HUDEP-2 (cell line): ENCODE data around the gene HAAO.
"Not testable (repeated sequence)": the region's sequence is repeated elsewhere in the genome, so short reads cannot be mapped to it uniquely, and the experiment has no call there.

ENCODE experiments used
- DNase-seq, 76 experiments: peaks; one replicate each; lab custom pipeline; 2025; ENCODE audit not compliant: unreplicated experiment in 76 of 76; lab: John Stamatoyannopoulos, UW

HAAO gene

GRCh38 chr2:42792583-42793333 is at the start of gene HAAO:
TSS of gene HAAO (minus strand) at chr2:42792583. CDS start at chr2:42792536, 47 bp downstream.
- no peak for DNase-seq

- DNase-seq: no peak
These were observed 49.0 kb upstream of the HAAO start for GRCh38 chr2:42841344-42841743.

DNA sequence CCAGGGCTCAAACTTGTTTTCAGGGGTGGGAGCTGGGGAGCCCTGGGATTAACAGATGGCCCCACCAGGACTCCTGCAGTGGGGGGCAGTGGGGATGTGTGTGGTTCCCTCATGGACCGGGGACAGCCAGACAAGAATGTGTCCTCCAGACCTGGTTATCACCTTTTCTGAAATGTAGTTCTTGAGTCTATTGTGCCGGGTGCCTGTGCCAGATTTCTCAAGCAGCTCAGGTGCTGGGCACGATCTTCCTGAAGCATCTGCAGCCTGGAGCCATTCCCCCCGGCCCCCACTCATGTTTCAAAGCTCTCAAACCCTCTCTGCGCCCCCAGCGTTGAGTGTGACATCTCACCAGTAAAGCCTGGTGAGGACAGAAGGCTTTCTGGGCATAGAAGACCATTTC is 48.4 kb upstream of the HAAO start:
- DNase-seq: no peak

- DNase-seq: no peak
These were observed 47.6 kb upstream of the HAAO start for GRCh38 chr2:42839809-42840501.

GRCh38 chr2:42838133-42838532 is 45.8 kb upstream of the HAAO start:
- DNase-seq: no peak

GRCh38 chr2:42835577-42836371 is 43.4 kb upstream of the HAAO start:
- DNase-seq: no peak

GRCh38 chr2:42834161-42834560 is 41.8 kb upstream of the HAAO start:
- no peak for DNase-seq

DNA sequence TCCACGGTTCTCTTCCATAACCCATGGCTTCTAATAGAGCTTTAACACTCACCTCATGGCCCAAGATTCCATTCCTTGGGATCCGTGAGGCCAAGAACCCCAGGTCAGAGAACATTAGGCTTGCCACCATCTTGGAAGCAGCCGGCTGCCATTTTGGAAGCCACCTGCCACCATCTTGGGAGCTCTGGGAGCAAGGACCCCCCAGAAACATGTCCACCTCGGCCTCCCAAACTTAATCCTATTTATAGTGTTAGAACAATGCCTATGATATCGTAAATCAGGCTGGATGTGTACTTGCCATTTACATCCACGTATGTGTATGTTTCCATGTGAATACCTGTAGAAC is 39.9 kb upstream of the HAAO start:
- no peak for DNase-seq

- DNase-seq: not testable (repeated sequence)
These were observed 39.3 kb upstream of the HAAO start for GRCh38 chr2:42831575-42832288.

- DNase-seq: no peak
These were observed 38.7 kb upstream of the HAAO start for GRCh38 chr2:42830922-42831574.

GRCh38 chr2:42829671-42830440 is 37.5 kb upstream of the HAAO start:
- no peak for DNase-seq

DNA sequence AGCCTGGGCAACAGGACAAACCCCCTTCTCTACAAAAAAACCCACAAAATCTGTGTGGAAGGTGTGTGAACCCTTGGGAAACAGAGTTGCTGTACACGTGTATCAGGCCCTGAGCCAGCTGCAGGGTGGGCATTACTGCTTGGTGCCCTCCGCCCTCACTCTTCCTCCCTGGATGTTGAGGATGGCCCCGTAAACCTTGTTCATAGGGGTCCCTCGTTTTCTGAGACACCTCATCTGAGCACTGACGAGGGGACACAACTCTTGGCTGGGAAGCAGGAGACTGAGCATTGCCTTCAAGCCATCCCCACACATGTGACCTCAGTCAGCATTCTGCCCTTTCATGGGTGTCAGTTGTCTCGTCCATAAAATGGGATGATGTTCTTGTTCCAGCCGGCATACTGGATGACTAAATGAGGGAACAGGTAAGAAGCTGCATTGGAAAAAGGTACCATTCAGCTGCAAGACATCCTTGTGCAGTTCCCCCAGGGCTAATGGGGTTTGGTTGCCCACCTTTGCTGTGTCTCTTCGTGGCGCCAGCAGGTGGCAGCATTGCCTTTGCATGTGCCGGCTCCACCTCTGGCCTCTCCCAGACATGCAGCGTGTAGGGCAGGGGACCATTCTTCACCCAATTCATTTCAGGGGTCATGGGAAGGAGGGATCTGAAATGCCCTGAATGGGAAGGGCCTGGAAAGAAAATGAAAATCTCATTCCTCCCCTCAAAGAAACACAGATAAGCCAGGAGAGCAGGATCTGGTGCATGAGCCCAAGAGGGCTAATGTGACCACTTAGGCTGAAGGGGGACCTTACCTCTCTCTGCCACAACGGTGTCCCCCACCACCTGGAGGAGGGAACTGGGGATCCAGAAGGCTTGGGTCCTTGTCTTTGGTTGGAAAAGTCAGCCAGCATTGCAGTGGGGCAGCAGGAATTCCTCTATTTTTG is 36.4 kb upstream of the HAAO start:
- DNase-seq: peak in 67 of 76 experiments; percentile 8 to 78 (median 46)

DNA sequence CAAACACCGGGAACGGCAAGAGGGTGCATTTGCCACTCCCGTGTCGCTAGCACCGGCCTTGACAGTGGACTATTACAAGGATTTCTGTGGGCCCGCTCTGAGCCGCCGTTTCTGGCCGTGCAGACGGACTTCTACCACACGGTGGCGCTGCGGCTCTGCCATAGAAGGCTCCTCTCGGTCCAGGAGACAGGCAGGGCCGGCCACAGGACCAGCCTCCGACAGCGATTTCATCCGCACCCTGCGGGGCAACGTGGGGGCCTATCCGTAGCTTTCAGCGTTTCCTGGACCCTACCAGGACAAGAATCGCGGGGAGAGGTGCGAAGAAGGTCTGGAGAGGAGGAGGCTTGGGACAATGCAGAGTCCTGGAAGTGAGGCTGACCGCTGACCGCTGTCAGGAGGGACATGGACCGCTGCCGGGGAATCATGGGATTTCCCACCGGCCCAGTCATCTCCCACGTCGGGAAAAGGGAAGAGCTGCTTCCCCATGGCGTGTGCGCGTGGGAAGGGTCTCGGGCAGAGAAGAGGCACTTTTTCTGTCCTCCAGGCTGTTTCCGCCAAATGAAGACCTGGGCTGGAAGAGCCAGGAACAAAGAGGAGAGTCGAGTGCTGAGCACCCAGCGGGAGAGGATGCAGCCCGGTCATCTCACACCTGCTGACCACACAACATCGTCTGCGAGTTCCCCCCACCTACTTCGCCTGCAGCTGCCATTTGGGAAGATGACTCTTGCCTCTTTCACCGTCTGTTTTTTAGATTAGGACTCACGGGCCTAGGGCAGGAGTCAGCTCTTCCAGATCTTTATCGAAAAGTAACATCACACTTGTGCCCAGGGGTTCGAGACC is 35.5 kb upstream of the HAAO start:
- peak in 69 of 76 experiments; percentile 9 to 87 (median 70) for DNase-seq

- no peak for DNase-seq
These were observed 33.8 kb upstream of the HAAO start for GRCh38 chr2:42826231-42826630.

DNA sequence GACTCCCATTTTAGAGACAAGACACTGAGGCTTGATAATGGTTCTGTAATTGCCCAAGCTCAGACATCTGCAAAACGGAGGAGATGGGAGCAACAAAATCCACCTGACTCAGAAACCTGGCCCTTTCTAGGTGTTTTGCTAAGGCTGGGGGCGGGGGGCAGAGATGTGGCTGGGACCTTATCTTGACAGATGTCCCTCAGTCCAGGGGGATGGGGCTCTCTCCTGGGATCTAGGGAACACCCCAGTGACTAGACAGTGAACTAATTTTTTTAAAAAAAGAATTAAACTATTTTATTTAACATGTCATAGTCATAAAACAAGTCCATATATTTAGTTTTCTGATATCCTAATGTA is 32.0 kb upstream of the HAAO start:
- no peak for DNase-seq

- DNase-seq: no peak
These were observed 31.5 kb upstream of the HAAO start for GRCh38 chr2:42823744-42824453.

- DNase-seq: no peak
These were observed 26.8 kb upstream of the HAAO start for GRCh38 chr2:42819160-42819559.
